GM23248 (cell line): Measurements from ENCODE around the gene SMC5. TPM values are rescaled to one million over a fixed set of nuclear protein-coding genes. Genes with fewer than 3 reads are reported as not detected.
"Not testable (repeated sequence)": the region's sequence is repeated elsewhere in the genome, so short reads cannot be mapped to it uniquely, and the experiment has no call there.

Source experiments
- DNase-seq: peaks from one replicate; pipeline ENCODE4 v3.0.0-alpha.2; 2015
- H2AFZ ChIP-seq: fragments of 200-600 bp; sonication (generic); 2 replicates; pipeline ENCODE4 v1.6.1; 2016; ENCODE audit warnings: antibody characterized with exemption
- H3F3A ChIP-seq: fragments of 200-600 bp; sonication (generic); 2 replicates; pipeline ENCODE4 v1.6.1; 2016; ENCODE audit warnings: mild to moderate bottlenecking, antibody characterized with exemption, mixed run types; ENCODE audit not compliant: insufficient read depth
- H3K27ac ChIP-seq: fragments of 200-600 bp; sonication (generic); 2 replicates; pipeline ENCODE4 v1.5.1; 2016; ENCODE audit warnings: mild to moderate bottlenecking
- H3K27me3 ChIP-seq: fragments of 200-600 bp; sonication (generic); replicated peaks from 2 replicates; pipeline ENCODE4 v1.6.1; 2016; ENCODE audit warnings: mild to moderate bottlenecking; ENCODE audit not compliant: insufficient read depth
- H3K36me3 ChIP-seq: fragments of 200-600 bp; sonication (generic); 2 replicates; pipeline ENCODE4 v1.6.1; 2016; ENCODE audit warnings: low read depth, mild to moderate bottlenecking
- H3K4me1 ChIP-seq: fragments of 200-600 bp; sonication (generic); 2 replicates; pipeline ENCODE4 v1.6.1; 2016; ENCODE audit warnings: mild to moderate bottlenecking; ENCODE audit not compliant: insufficient read depth
- H3K4me2 ChIP-seq: fragments of 200-600 bp; sonication (generic); one replicate; pipeline ENCODE4 v1.6.1; 2016; ENCODE audit warnings: mild to moderate bottlenecking; ENCODE audit not compliant: unreplicated experiment
- H3K4me3 ChIP-seq: fragments of 200-600 bp; sonication (generic); 2 replicates; pipeline ENCODE4 v1.5.1; 2016; ENCODE audit warnings: mild to moderate bottlenecking
- H3K79me2 ChIP-seq: fragments of 200-600 bp; sonication (generic); 2 replicates; pipeline ENCODE4 v1.6.1; 2016; ENCODE audit warnings: mild to moderate bottlenecking; ENCODE audit not compliant: insufficient read depth
- H3K9ac ChIP-seq: fragments of 200-600 bp; sonication (generic); 2 replicates; pipeline ENCODE4 v1.6.1; 2016; ENCODE audit warnings: mild to moderate bottlenecking
- H3K9me2 ChIP-seq: fragments of 200-600 bp; sonication (generic); 2 replicates; pipeline ENCODE4 v1.6.1; 2016; ENCODE audit warnings: mixed run types, mild to moderate bottlenecking, moderate library complexity; ENCODE audit not compliant: insufficient read depth
- H3K9me3 ChIP-seq: fragments of 200-600 bp; sonication (generic); one replicate; pipeline ENCODE4 v1.6.1; 2017; ENCODE audit warnings: low read depth
- H4K20me1 ChIP-seq: fragments of 200-600 bp; sonication (generic); 2 replicates; pipeline ENCODE4 v1.6.0; 2016; ENCODE audit not compliant: insufficient read depth
- EZH2 ChIP-seq: fragments of 200-600 bp; sonication (generic); IDR thresholded peaks from 2 replicates; pipeline ENCODE4 v1.6.1; 2018; ENCODE audit warnings: antibody characterized with exemption, mild to moderate bottlenecking; ENCODE audit not compliant: insufficient read depth, poor library complexity, severe bottlenecking
- EZH2phosphoT487 ChIP-seq: fragments of 200-600 bp; sonication (generic); IDR thresholded peaks from 2 replicates; pipeline ENCODE4 v1.6.1; 2018; ENCODE audit warnings: antibody characterized with exemption, moderate library complexity, mild to moderate bottlenecking, low read depth; ENCODE audit not compliant: insufficient read depth
- whole genome bisulfite sequencing, 2 experiments: methylation state at CpG; one replicate each; pipeline ENCODE4 v1.1.6; 2015 to 2017; ENCODE audit warnings: low lambda C conversion rate in 2 of 2, low coverage in 1 of 2; ENCODE audit errors: missing lambda C conversion rate in 2 of 2; 5-methylcytosine and 5-hydroxymethylcytosine counted together
- in situ Hi-C: fragments of 300-500 bp; cut with MboI; formaldehyde crosslinking; loops from 2 replicates; pipeline ENCODE4 v1.15.0; 2020
- polyA plus RNA-seq: library from polyadenylated mRNA; unstranded; fragments of >200 nt; fragmentation: Nextera tagmentation; extraction: Ambion mirVana; gene quantifications from 2 replicates; pipeline ENCODE4 v1.2.1, GENCODE V29; 2016
- total RNA-seq: library from RNA; depleted of rRNA; stranded (reverse); fragments of >200 nt; shearing (Covaris generic); gene quantifications from 2 replicates; pipeline ENCODE4 v1.2.3, GENCODE V29; 2014

The SMC5 gene
- total and polyA plus RNA-seq, 2 experiments from 2014 or later = 14.9 to 16.4 TPM

GRCh38 chr9:70232476-70232875, 26.3 kb upstream of the SMC5 start:
- DNase-seq = no peak
- H2AFZ ChIP-seq = no peak overlapping the region
- H3K79me2 ChIP-seq = no peaks in the 10 kb centered on the region
- no peaks in the 10 kb centered on the region for H3F3A ChIP-seq
- 0 out of 2 replicates have a peak, but pooled peaks cover 4% of the 10 kb centered on the region for H3K4me1 ChIP-seq
- H4K20me1 ChIP-seq = no peaks in the 10 kb centered on the region
- no peaks in the 10 kb centered on the region for H3K27me3 ChIP-seq
- no peaks in the 10 kb centered on the region for H3K36me3 ChIP-seq
- no peak overlapping the region for H3K9ac ChIP-seq
- H3K9me2 ChIP-seq = no peaks in the 10 kb centered on the region
- 21 to 49% methylated on average over 3 to 4 of the region's 4 CpGs for WGBS, 2 experiments
- H3K4me2 ChIP-seq = no peak overlapping the region
- in situ Hi-C loops = loop anchor here (25.0 kb wide), 1 partner anchor 270 kb away; no protein-coding TSS in a partner anchor
- no peak overlapping the region for H3K4me3 ChIP-seq
- no peak for TF ChIP-seq EZH2
- TF ChIP-seq EZH2phosphoT487 = no peak
- H3K9me3 ChIP-seq = no peaks in the 10 kb centered on the region
- H3K27ac ChIP-seq = no peak overlapping the region

- not testable (repeated sequence) for DNase-seq, H3K27me3 ChIP-seq, H3K9ac ChIP-seq, H3K79me2 ChIP-seq, H3K27ac ChIP-seq, H2AFZ ChIP-seq, H3K4me3 ChIP-seq, H4K20me1 ChIP-seq, H3K9me3 ChIP-seq, H3K36me3 ChIP-seq, H3K4me1 ChIP-seq, H3F3A ChIP-seq, H3K4me2 ChIP-seq, H3K9me2 ChIP-seq
- 87 to 89% methylated on average over 9 of the region's 9 CpGs for WGBS, 2 experiments
- in situ Hi-C loops = loop anchor here (25.0 kb wide), 1 partner anchor 272 kb away; no protein-coding TSS in a partner anchor
Measured at GRCh38 chr9:70234208-70234607, 24.6 kb upstream of the SMC5 start.

- not testable (repeated sequence) for H3K36me3 ChIP-seq, H3K4me3 ChIP-seq, H3K27me3 ChIP-seq, H3K79me2 ChIP-seq, H3K9me3 ChIP-seq, H3K9ac ChIP-seq, H3K4me1 ChIP-seq, H4K20me1 ChIP-seq, DNase-seq, H3K27ac ChIP-seq, H3F3A ChIP-seq, H3K9me2 ChIP-seq, H2AFZ ChIP-seq, H3K4me2 ChIP-seq
- WGBS, 2 experiments = 91 to 97% methylated on average over 1 of the region's 1 CpG
- in situ Hi-C loops = loop anchor here (25.0 kb wide), 1 partner anchor 284 kb away; no protein-coding TSS in a partner anchor
Measured at GRCh38 chr9:70245952-70246351, 12.8 kb upstream of the SMC5 start.

- H3K9ac ChIP-seq = no peak overlapping the region
- H3K79me2 ChIP-seq = no peaks in the 10 kb centered on the region; the same call in 1 of the 2 replicates
- no peaks in the 10 kb centered on the region for H3K9me2 ChIP-seq
- H3F3A ChIP-seq = no peaks in the 10 kb centered on the region
- 69 to 74% methylated on average over 1 of the region's 1 CpG for WGBS, 2 experiments
- no peaks in the 10 kb centered on the region for H3K9me3 ChIP-seq
- no peak overlapping the region for H3K4me3 ChIP-seq
- H3K4me1 ChIP-seq = peaks cover 2% of the 10 kb centered on the region; the same call in 1 of the 2 replicates
- H2AFZ ChIP-seq = no peak overlapping the region
- H3K27me3 ChIP-seq = no peaks in the 10 kb centered on the region
- no peak overlapping the region for H3K27ac ChIP-seq
- in situ Hi-C loops = no loop called here
- no peak for DNase-seq
- H3K4me2 ChIP-seq = no peak overlapping the region
- H3K36me3 ChIP-seq = no peaks in the 10 kb centered on the region
- no peaks in the 10 kb centered on the region for H4K20me1 ChIP-seq
- TF ChIP-seq EZH2 (no peak), EZH2phosphoT487 (no peak)
Measured at GRCh38 chr9:70250221-70250620, 8.6 kb upstream of the SMC5 start.

GRCh38 chr9:70255486-70255885, 3.3 kb upstream of the SMC5 start:
- H2AFZ ChIP-seq = peak overlapping the region; percentile 72
- no peaks in the 10 kb centered on the region for H4K20me1 ChIP-seq
- peak overlapping the region; percentile 88 for H3K4me2 ChIP-seq
- no peaks in the 10 kb centered on the region for H3K36me3 ChIP-seq
- in situ Hi-C loops = no loop called here
- H3K27ac ChIP-seq = peak overlapping the region; percentile 82
- no peaks in the 10 kb centered on the region for H3K9me3 ChIP-seq
- DNase-seq = peak; percentile 66
- peaks cover 40% of the 10 kb centered on the region for H3K4me1 ChIP-seq
- H3K9me2 ChIP-seq = no peaks in the 10 kb centered on the region
- peaks cover 8% of the 10 kb centered on the region; the same call in 1 of the 2 replicates for H3F3A ChIP-seq
- peak overlapping the region; percentile 92 for H3K4me3 ChIP-seq
- no peaks in the 10 kb centered on the region for H3K27me3 ChIP-seq
- H3K79me2 ChIP-seq = peaks cover 33% of the 10 kb centered on the region
- H3K9ac ChIP-seq = peak overlapping the region; percentile 94
- TF ChIP-seq EZH2phosphoT487 = no peak
- TF ChIP-seq EZH2 = no peak
